K562 (cell line): ENCODE measurements around the gene DAP.

ENCODE experiments used
- ZBTB33 ChIP-seq: sonication (generic); formaldehyde crosslinking; IDR thresholded peaks from 2 replicates; pipeline ENCODE4 v1.8.1; 2023; ENCODE audit warnings: mild to moderate bottlenecking, missing genetic modification reagents
- ZNF395 ChIP-seq: fragments of 200-800 bp; sonication (Bioruptor generic); IDR thresholded peaks from 2 replicates; pipeline ENCODE4 v1.6.1; 2017; ENCODE audit warnings: missing genetic modification characterization, missing compliant biosample characterization

- TF ChIP-seq ZBTB33 (CRISPR knock-in tag) (no peak), ZNF395 (CRISPR knock-in tag) (no peak)
These were observed 7.9 kb downstream of the DAP start for GRCh38 chr5:10753178-10753577.
